MM.1S (cell line): ENCODE results near the gene NME5.

Experiments
- DNase-seq: peaks from one replicate; pipeline ENCODE4 v3.0.0-alpha.2; 2015
- H2AFZ ChIP-seq: fragments of 300-600 bp; sonication (generic); 2 replicates; pipeline ENCODE4 v1.6.0; 2016; ENCODE audit warnings: antibody characterized with exemption, low read length
- H3F3A ChIP-seq: fragments of 300-600 bp; sonication (generic); 2 replicates; pipeline ENCODE4 v1.6.1; 2016; ENCODE audit warnings: mild to moderate bottlenecking, antibody characterized with exemption, low read length, moderate library complexity, mixed read lengths; ENCODE audit not compliant: insufficient read depth
- H3K27ac ChIP-seq: fragments of 300-600 bp; sonication (generic); 2 replicates; pipeline ENCODE4 v1.5.1; 2016; ENCODE audit warnings: mild to moderate bottlenecking, low read length
- H3K27me3 ChIP-seq: fragments of 300-600 bp; sonication (generic); replicated peaks from 2 replicates; pipeline ENCODE4 v1.6.0; 2016; ENCODE audit warnings: low read length; ENCODE audit not compliant: insufficient read depth
- H3K36me3 ChIP-seq: fragments of 300-600 bp; sonication (generic); replicated peaks from 2 replicates; pipeline ENCODE4 v1.6.1; 2016; ENCODE audit warnings: mild to moderate bottlenecking, low read length, mixed read lengths; ENCODE audit not compliant: insufficient read depth
- H3K4me1 ChIP-seq: fragments of 300-600 bp; sonication (generic); 2 replicates; pipeline ENCODE4 v1.6.1; 2016; ENCODE audit warnings: low read length, mixed read lengths
- H3K4me2 ChIP-seq: fragments of 300-600 bp; sonication (generic); 2 replicates; pipeline ENCODE4 v1.6.0; 2016; ENCODE audit warnings: low read depth, low read length
- H3K4me3 ChIP-seq: fragments of 300-600 bp; sonication (generic); 2 replicates; pipeline ENCODE4 v1.5.1; 2016; ENCODE audit warnings: low read length, mixed read lengths
- H3K79me2 ChIP-seq: fragments of 300-600 bp; sonication (generic); 2 replicates; pipeline ENCODE4 v1.6.1; 2016; ENCODE audit warnings: mixed run types, low read length, mixed read lengths
- H3K9ac ChIP-seq: fragments of 300-600 bp; sonication (generic); 2 replicates; pipeline ENCODE4 v1.6.1; 2016; ENCODE audit warnings: low read length, mixed read lengths
- H3K9me2 ChIP-seq: fragments of 300-600 bp; sonication (generic); replicated peaks from 2 replicates; pipeline ENCODE4 v1.6.1; 2016; ENCODE audit warnings: mild to moderate bottlenecking, low read length, mixed read lengths; ENCODE audit not compliant: insufficient read depth
- H3K9me3 ChIP-seq: fragments of 300-600 bp; sonication (generic); replicated peaks from 2 replicates; pipeline ENCODE4 v1.6.1; 2016; ENCODE audit warnings: mild to moderate bottlenecking, low read length, mixed read lengths; ENCODE audit not compliant: insufficient read depth
- H4K20me1 ChIP-seq: fragments of 300-600 bp; sonication (generic); 2 replicates; pipeline ENCODE4 v1.6.1; 2016; ENCODE audit warnings: mild to moderate bottlenecking, low read length, moderate library complexity, mixed read lengths; ENCODE audit not compliant: insufficient read depth
- CTCF ChIP-seq: fragments of 300-600 bp; sonication (generic); IDR thresholded peaks from 2 replicates; pipeline ENCODE4 v1.5.1; 2016; ENCODE audit warnings: antibody characterized with exemption, low read length, mixed read lengths
- EZH2 ChIP-seq: fragments of 300-600 bp; sonication (generic); optimal IDR thresholded peaks from 2 replicates; pipeline ENCODE3; 2017; ENCODE audit warnings: low read depth, mild to moderate bottlenecking, antibody characterized with exemption, low read length, mixed read lengths
- EZH2phosphoT487 ChIP-seq: fragments of 300-600 bp; sonication (generic); IDR thresholded peaks from 2 replicates; pipeline ENCODE4 v1.6.1; 2018; ENCODE audit warnings: antibody characterized with exemption, low read length

The NME5 gene

GRCh38 chr5:138170299-138170698 lies 31.1 kb upstream of the NME5 start:
- TF ChIP-seq CTCF (no peak), EZH2phosphoT487 (no peak), EZH2 (no peak)
- H3K9me3 ChIP-seq = no peaks in the 10 kb centered on the region

GRCh38 chr5:138169124-138169523 lies 29.9 kb upstream of the NME5 start:
- Histone ChIP-seq H3K79me2 (peaks cover 16% of the 10 kb centered on the region), H3K27ac (no peak overlapping the region), H3K4me3 (no peak overlapping the region), H3K36me3 (peaks cover 39% of the 10 kb centered on the region), H3F3A (no peaks in the 10 kb centered on the region; the same call in 1 of the 2 replicates), H3K9me3 (no peaks in the 10 kb centered on the region), H3K27me3 (no peaks in the 10 kb centered on the region), H4K20me1 (no peaks in the 10 kb centered on the region), H3K9me2 (no peaks in the 10 kb centered on the region), H3K4me1 (no peaks in the 10 kb centered on the region), H3K4me2 (no peak overlapping the region), H2AFZ (no peak overlapping the region), H3K9ac (no peak overlapping the region)
- TF ChIP-seq EZH2 (no peak), EZH2phosphoT487 (no peak), CTCF (no peak)
- no peak for DNase-seq

More at GRCh38 chr5:138170299-138170698, 31.1 kb upstream of the NME5 start:
- peaks cover 16% of the 10 kb centered on the region for H3K79me2 ChIP-seq
- no peaks in the 10 kb centered on the region; the same call in 1 of the 2 replicates for H3F3A ChIP-seq
- peaks cover 31% of the 10 kb centered on the region for H3K36me3 ChIP-seq
- no peaks in the 10 kb centered on the region for H3K27me3 ChIP-seq
- no peak overlapping the region for H3K4me2 ChIP-seq
- no peak overlapping the region for H2AFZ ChIP-seq
- DNase-seq = no peak
- H3K27ac ChIP-seq = no peak overlapping the region
- no peaks in the 10 kb centered on the region for H3K4me1 ChIP-seq
- no peak overlapping the region for H3K9ac ChIP-seq
- H3K4me3 ChIP-seq = no peak overlapping the region
- H4K20me1 ChIP-seq = no peaks in the 10 kb centered on the region
- H3K9me2 ChIP-seq = no peaks in the 10 kb centered on the region

- no peak for TF ChIP-seq EZH2phosphoT487
- DNase-seq = no peak
- peaks cover 9% of the 10 kb centered on the region for H3K79me2 ChIP-seq
- H3K9ac ChIP-seq = no peak overlapping the region
- no peak overlapping the region for H2AFZ ChIP-seq
- no peaks in the 10 kb centered on the region for H3K9me2 ChIP-seq
- H3K36me3 ChIP-seq = peaks cover 43% of the 10 kb centered on the region
- H3K27me3 ChIP-seq = no peaks in the 10 kb centered on the region
- no peak overlapping the region for H3K27ac ChIP-seq
- H3K4me1 ChIP-seq = no peaks in the 10 kb centered on the region
- no peak overlapping the region for H3K4me3 ChIP-seq
- H3K9me3 ChIP-seq = no peaks in the 10 kb centered on the region
- H3F3A ChIP-seq = no peaks in the 10 kb centered on the region
- no peaks in the 10 kb centered on the region for H4K20me1 ChIP-seq
- H3K4me2 ChIP-seq = no peak overlapping the region
Observed at GRCh38 chr5:138163721-138164120, 24.5 kb upstream of the NME5 start.

- DNase-seq = no peak
- H2AFZ ChIP-seq = no peak overlapping the region
- H3K36me3 ChIP-seq = peaks cover 32% of the 10 kb centered on the region
- H3K9me2 ChIP-seq = no peaks in the 10 kb centered on the region
- peaks cover 9% of the 10 kb centered on the region for H3K79me2 ChIP-seq
- H3K27ac ChIP-seq = no peak overlapping the region
- no peaks in the 10 kb centered on the region for H3K4me1 ChIP-seq
- no peak overlapping the region for H3K4me3 ChIP-seq
- no peaks in the 10 kb centered on the region for H3K9me3 ChIP-seq
- no peak for TF ChIP-seq EZH2phosphoT487
- H3K27me3 ChIP-seq = no peaks in the 10 kb centered on the region
- no peaks in the 10 kb centered on the region for H4K20me1 ChIP-seq
- no peak overlapping the region for H3K9ac ChIP-seq
- no peaks in the 10 kb centered on the region for H3F3A ChIP-seq
- H3K4me2 ChIP-seq = no peak overlapping the region
Observed at GRCh38 chr5:138160706-138161105, 21.5 kb upstream of the NME5 start.
